Measurements from ENCODE around the gene SLC36A4.
"Not testable (repeated sequence)": the region's sequence is repeated elsewhere in the genome, so short reads cannot be mapped to it uniquely, and the experiment has no call there.

SLC36A4 gene

GRCh38 chr11:93122535-93123235 is 75.1 kb downstream of the SLC36A4 start:
- no peak overlapping the region for H3K4me3 ChIP-seq (ENCODE audit: low read depth, low read length)
- TF ChIP-seq CTCF (IDR thresholded peaks at IDR 0.05; ENCODE audit: low read depth, low read length, missing control alignments) = no peak
- in situ Hi-C loops (cut with HindIII; ENCODE audit: low sequenced_read_pairs) = no loop called here
- no peak for DNase-seq (ENCODE audit: low read depth)

GRCh38 chr11:93118276-93118675 is 79.5 kb downstream of the SLC36A4 start:
- no peak for DNase-seq (ENCODE audit: low read depth)
- no peak overlapping the region for H3K4me3 ChIP-seq (ENCODE audit: low read depth, low read length)
- no peak for TF ChIP-seq CTCF (IDR thresholded peaks at IDR 0.05; ENCODE audit: low read depth, low read length, missing control alignments)
- in situ Hi-C loops (cut with HindIII; ENCODE audit: low sequenced_read_pairs) = no loop called here

- no peak for TF ChIP-seq CTCF (IDR thresholded peaks at IDR 0.05; ENCODE audit: low read depth, low read length, missing control alignments)
- in situ Hi-C loops (cut with HindIII; ENCODE audit: low sequenced_read_pairs) = no loop called here
- DNase-seq (ENCODE audit: low read depth) = no peak
- H3K4me3 ChIP-seq (ENCODE audit: low read depth, low read length) = no peak overlapping the region
These were observed 80.2 kb downstream of the SLC36A4 start for GRCh38 chr11:93117565-93117964.

GRCh38 chr11:93116641-93117441 is 81.0 kb downstream of the SLC36A4 start:
- DNase-seq (ENCODE audit: low read depth) = no peak
- no peak for TF ChIP-seq CTCF (IDR thresholded peaks at IDR 0.05; ENCODE audit: low read depth, low read length, missing control alignments)
- in situ Hi-C loops (cut with HindIII; ENCODE audit: low sequenced_read_pairs) = no loop called here
- no peak overlapping the region for H3K4me3 ChIP-seq (ENCODE audit: low read depth, low read length)

- H3K4me3 ChIP-seq (ENCODE audit: low read depth, low read length) = no peak overlapping the region
- no peak for TF ChIP-seq CTCF (IDR thresholded peaks at IDR 0.05; ENCODE audit: low read depth, low read length, missing control alignments)
- in situ Hi-C loops (cut with HindIII; ENCODE audit: low sequenced_read_pairs) = no loop called here
These were observed 83.5 kb downstream of the SLC36A4 start for GRCh38 chr11:93114304-93114703.

GRCh38 chr11:93113824-93114223 is 84.0 kb downstream of the SLC36A4 start:
- DNase-seq (ENCODE audit: low read depth) = no peak
- no peak for TF ChIP-seq CTCF (IDR thresholded peaks at IDR 0.05; ENCODE audit: low read depth, low read length, missing control alignments)
- H3K4me3 ChIP-seq (ENCODE audit: low read depth, low read length) = no peak overlapping the region
- in situ Hi-C loops (cut with HindIII; ENCODE audit: low sequenced_read_pairs) = no loop called here

More at GRCh38 chr11:93114304-93114703, 83.5 kb downstream of the SLC36A4 start:
- DNase-seq (ENCODE audit: low read depth) = no peak

GRCh38 chr11:93111147-93111546 is 86.6 kb downstream of the SLC36A4 start:
- in situ Hi-C loops (cut with HindIII; ENCODE audit: low sequenced_read_pairs); DNase-seq (ENCODE audit: low read depth); H3K4me3 ChIP-seq (ENCODE audit: low read depth, low read length): not testable (repeated sequence)

All from astrocyte of the cerebellum (primary cell).